ENCODE results near the gene CLEC3A.

Gene CLEC3A

DNA sequence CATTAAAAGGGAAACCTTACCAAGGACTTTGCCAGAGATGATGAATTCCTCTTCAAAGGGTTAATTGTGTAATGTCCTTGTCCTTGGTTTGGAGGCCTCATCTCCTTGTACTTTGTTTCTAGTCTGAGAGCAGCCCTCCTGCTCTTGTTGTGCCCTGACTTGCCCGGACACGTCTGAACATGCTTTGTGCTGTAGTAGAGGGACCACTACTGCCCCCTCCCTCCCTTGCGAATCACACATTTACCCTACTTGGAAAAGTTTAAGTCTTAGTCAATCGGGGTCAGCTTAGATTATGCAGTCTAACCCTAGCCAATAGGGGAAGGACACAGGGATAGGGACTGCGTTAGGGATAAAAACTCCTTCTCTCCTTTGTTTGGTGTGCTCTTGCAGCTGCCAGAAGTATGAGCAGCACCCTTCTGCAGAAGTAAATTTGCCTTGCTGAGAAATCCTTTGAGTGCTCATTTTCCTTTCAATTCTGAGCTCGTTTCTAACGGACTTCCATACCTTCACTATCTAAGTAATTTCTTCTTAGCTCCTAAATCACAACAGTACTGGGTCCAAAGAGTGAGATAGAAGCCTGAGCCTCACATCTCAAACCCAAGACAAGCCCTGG is 26.4 kb upstream of the CLEC3A start:
- H3K4me3 ChIP-seq (ENCODE audit: low read length), result no peak overlapping the region
- no peak overlapping the region for H3K27ac ChIP-seq (ENCODE audit: low read depth, low read length)
- TF ChIP-seq, protein P1, sequence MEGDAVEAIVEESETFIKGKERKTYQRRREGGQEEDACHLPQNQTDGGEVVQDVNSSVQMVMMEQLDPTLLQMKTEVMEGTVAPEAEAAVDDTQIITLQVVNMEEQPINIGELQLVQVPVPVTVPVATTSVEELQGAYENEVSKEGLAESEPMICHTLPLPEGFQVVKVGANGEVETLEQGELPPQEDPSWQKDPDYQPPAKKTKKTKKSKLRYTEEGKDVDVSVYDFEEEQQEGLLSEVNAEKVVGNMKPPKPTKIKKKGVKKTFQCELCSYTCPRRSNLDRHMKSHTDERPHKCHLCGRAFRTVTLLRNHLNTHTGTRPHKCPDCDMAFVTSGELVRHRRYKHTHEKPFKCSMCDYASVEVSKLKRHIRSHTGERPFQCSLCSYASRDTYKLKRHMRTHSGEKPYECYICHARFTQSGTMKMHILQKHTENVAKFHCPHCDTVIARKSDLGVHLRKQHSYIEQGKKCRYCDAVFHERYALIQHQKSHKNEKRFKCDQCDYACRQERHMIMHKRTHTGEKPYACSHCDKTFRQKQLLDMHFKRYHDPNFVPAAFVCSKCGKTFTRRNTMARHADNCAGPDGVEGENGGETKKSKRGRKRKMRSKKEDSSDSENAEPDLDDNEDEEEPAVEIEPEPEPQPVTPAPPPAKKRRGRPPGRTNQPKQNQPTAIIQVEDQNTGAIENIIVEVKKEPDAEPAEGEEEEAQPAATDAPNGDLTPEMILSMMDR (IDR thresholded peaks at IDR 0.05; ENCODE audit: low read depth, low read length, poor library complexity, severe bottlenecking), result no peak
- H3K9me2 ChIP-seq (replicated peaks; ENCODE audit: control insufficient read depth, low read length), result no peaks in the 10 kb centered on the region
- H3K79me2 ChIP-seq (ENCODE audit: control insufficient read depth, low read length), result no peaks in the 10 kb centered on the region
- no peaks in the 10 kb centered on the region for H3K27me3 ChIP-seq (ENCODE audit: control insufficient read depth, low read length)
- no peaks in the 10 kb centered on the region for H4K20me1 ChIP-seq (ENCODE audit: control insufficient read depth, insufficient read depth, low read depth, low read length)
- no peak overlapping the region for H3K4me2 ChIP-seq (ENCODE audit: low read length)
- no peaks in the 10 kb centered on the region for H3K4me1 ChIP-seq (ENCODE audit: control insufficient read depth, low read length)
- H3K9me3 ChIP-seq (ENCODE audit: control insufficient read depth, insufficient read depth, low read length), result no peaks in the 10 kb centered on the region
- no peaks in the 10 kb centered on the region for H3K36me3 ChIP-seq (ENCODE audit: control insufficient read depth, low read length)
- H3F3A ChIP-seq (ENCODE audit: control insufficient read depth, insufficient read depth), result no peaks in the 10 kb centered on the region

DNA sequence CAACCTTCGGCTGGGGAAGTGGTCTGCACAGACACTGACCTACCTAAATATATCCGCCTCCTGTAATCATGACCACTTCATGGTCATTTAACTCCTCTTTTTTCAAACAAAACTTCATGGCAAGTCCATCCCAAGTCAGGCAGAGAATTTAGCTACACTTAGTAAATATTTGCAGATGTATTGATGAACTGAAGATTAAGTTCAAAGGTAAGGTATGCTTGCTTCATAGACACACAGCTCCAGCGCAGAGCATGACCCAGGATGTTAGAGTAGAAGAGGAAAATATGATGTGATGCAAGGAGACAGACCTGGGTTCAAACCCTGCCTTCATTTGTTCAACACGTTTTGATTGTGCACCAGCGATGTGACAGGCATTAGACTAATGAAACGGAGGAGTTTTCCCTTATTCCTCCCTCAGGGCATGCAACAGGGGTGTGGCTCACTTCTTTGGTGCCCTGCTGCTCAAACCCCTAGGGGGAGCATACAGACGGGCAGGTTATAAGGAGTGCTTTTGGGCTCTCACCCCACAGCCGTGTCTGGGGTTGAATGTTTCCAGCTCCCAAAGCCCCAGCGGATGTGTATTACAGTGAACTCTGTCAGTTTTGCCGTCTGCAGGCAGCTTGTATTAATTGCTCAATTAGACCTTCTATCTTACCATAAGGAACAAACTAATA is 23.9 kb upstream of the CLEC3A start:
- Histone ChIP-seq H3K4me3 (ENCODE audit: low read length) (no peak overlapping the region), H3K27me3 (ENCODE audit: control insufficient read depth, low read length) (no peaks in the 10 kb centered on the region), H4K20me1 (ENCODE audit: control insufficient read depth, insufficient read depth, low read depth, low read length) (no peaks in the 10 kb centered on the region), H3K9me2 (replicated peaks; ENCODE audit: control insufficient read depth, low read length) (no peaks in the 10 kb centered on the region), H3K36me3 (ENCODE audit: control insufficient read depth, low read length) (no peaks in the 10 kb centered on the region), H3K4me1 (ENCODE audit: control insufficient read depth, low read length) (no peaks in the 10 kb centered on the region), H3K4me2 (ENCODE audit: low read length) (no peak overlapping the region), H3K27ac (ENCODE audit: low read depth, low read length) (no peak overlapping the region), H3K79me2 (ENCODE audit: control insufficient read depth, low read length) (no peaks in the 10 kb centered on the region), H3F3A (ENCODE audit: control insufficient read depth, insufficient read depth) (no peaks in the 10 kb centered on the region), H3K9me3 (ENCODE audit: control insufficient read depth, insufficient read depth, low read length) (no peaks in the 10 kb centered on the region)
- no peak for TF ChIP-seq EZH2phosphoT487 (IDR thresholded peaks at IDR 0.05; ENCODE audit: borderline replicate concordance, low read length)
- TF ChIP-seq, protein P1 (IDR thresholded peaks at IDR 0.05; ENCODE audit: low read depth, low read length, poor library complexity, severe bottlenecking), result no peak

DNA sequence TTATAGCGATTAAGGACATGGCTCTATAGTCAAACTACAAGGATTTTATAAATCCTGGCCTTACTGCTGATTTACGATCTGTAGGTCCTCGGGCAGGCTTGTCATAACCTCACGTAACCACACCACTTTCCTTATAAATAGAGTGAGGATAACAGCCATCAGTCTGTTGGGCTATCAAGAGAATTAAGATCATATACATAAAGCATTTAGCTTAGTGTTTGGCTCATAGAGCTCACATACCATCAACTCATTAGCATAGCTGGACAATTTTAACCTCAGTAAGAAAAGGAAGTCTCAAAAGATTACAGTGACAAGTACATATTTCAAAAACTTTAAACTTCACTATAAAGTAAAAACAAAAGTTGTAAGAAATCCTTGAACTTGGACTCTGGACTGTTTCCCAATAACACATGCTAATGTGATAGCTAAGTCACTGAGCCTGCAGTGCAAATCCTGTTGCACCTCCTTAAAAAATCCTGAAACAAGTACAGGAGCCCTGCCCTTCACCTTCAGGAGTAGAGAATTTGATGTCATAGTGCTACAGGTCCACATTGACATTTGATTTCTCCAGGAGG is 20.8 kb upstream of the CLEC3A start:
- Histone ChIP-seq H3K27me3 (ENCODE audit: control insufficient read depth, low read length) (no peaks in the 10 kb centered on the region), H3K4me2 (ENCODE audit: low read length) (no peak overlapping the region), H3F3A (ENCODE audit: control insufficient read depth, insufficient read depth) (no peaks in the 10 kb centered on the region), H3K4me1 (ENCODE audit: control insufficient read depth, low read length) (no peaks in the 10 kb centered on the region), H3K4me3 (ENCODE audit: low read length) (no peak overlapping the region), H3K36me3 (ENCODE audit: control insufficient read depth, low read length) (no peaks in the 10 kb centered on the region), H4K20me1 (ENCODE audit: control insufficient read depth, insufficient read depth, low read depth, low read length) (no peaks in the 10 kb centered on the region), H3K9me2 (replicated peaks; ENCODE audit: control insufficient read depth, low read length) (no peaks in the 10 kb centered on the region), H3K79me2 (ENCODE audit: control insufficient read depth, low read length) (no peaks in the 10 kb centered on the region), H3K9me3 (ENCODE audit: control insufficient read depth, insufficient read depth, low read length) (no peaks in the 10 kb centered on the region), H3K27ac (ENCODE audit: low read depth, low read length) (no peak overlapping the region)
- TF ChIP-seq, protein P1 (IDR thresholded peaks at IDR 0.05; ENCODE audit: low read depth, low read length, poor library complexity, severe bottlenecking), result no peak
- TF ChIP-seq EZH2phosphoT487 (IDR thresholded peaks at IDR 0.05; ENCODE audit: borderline replicate concordance, low read length), result no peak
